H1 (cell line): Measurements from ENCODE around the gene ING1. TPM values are rescaled to one million over a fixed set of nuclear protein-coding genes. Genes with fewer than 3 reads are reported as not detected.

Experiments used
- CTCF ChIA-PET: fragments of 300-600 bp; sonication (Branson Sonifier 250); formaldehyde crosslinking; loops from one replicate; lab custom pipeline; 2021; ENCODE audit not compliant: partially characterized antibody; lab: Charles Lee
- POLR2A ChIA-PET: fragments of 300-600 bp; sonication (Branson Sonifier 250); formaldehyde crosslinking; loops from one replicate; lab custom pipeline; 2021; ENCODE audit warnings: inconsistent platforms; ENCODE audit not compliant: partially characterized antibody; lab: Charles Lee
- DNase-seq, 2 experiments: peaks; one replicate each; pipeline versions ENCODE4 v3.0.0 to v3.0.0-alpha.2; 2010 to 2022; ENCODE audit warnings: low spot score in 2 of 2, low read depth in 1 of 2, mixed read lengths in 1 of 2
- FAIRE-seq: peaks from 2 replicates; lab custom pipeline; 2011; peaks lifted over from hg19 to GRCh38; lab: Jason Lieb, UNC
- H2AFZ ChIP-seq: 2 replicates; pipeline ENCODE4 v1.8.1; 2012; ENCODE audit warnings: low read length, inconsistent platforms
- H2AK5ac ChIP-seq: 2 replicates; pipeline ENCODE4 v1.6.1; 2013; ENCODE audit warnings: low read depth, low read length
- H2BK120ac ChIP-seq: replicated peaks from 2 replicates; pipeline ENCODE3; 2013; ENCODE audit warnings: low read depth, low read length, inconsistent platforms
- H2BK12ac ChIP-seq: 2 replicates; pipeline ENCODE4 v1.6.1; 2013; ENCODE audit warnings: low read depth, low read length
- H2BK15ac ChIP-seq: 2 replicates; pipeline ENCODE4 v1.6.1; 2013; ENCODE audit warnings: low read length
- H2BK20ac ChIP-seq: 2 replicates; pipeline ENCODE4 v1.6.1; 2013; ENCODE audit warnings: low read length
- H2BK5ac ChIP-seq: 2 replicates; pipeline ENCODE4 v1.6.1; 2013; ENCODE audit warnings: low read depth, low read length
- H3K14ac ChIP-seq: 2 replicates; pipeline ENCODE4 v1.6.1; 2013; ENCODE audit warnings: inconsistent platforms; ENCODE audit not compliant: insufficient read length
- H3K18ac ChIP-seq: 2 replicates; pipeline ENCODE4 v1.6.1; 2013; ENCODE audit warnings: low read length; ENCODE audit errors: extremely low read depth
- H3K23ac ChIP-seq: 2 replicates; pipeline ENCODE4 v1.6.1; 2013; ENCODE audit warnings: inconsistent platforms; ENCODE audit not compliant: insufficient read length
- H3K23me2 ChIP-seq: 2 replicates; pipeline ENCODE4 v1.6.1; 2013; ENCODE audit warnings: low read depth, low read length
- H3K27ac ChIP-seq: 2 replicates; pipeline ENCODE4 v1.6.1; 2011; ENCODE audit warnings: low read depth, low read length, inconsistent platforms
- H3K27me3 ChIP-seq, 4 experiments: replicated peaks in 1 of 4; 1 replicate in 1 of 4; 2 replicates in 3 of 4; pipeline versions ENCODE4 v1.6.1 to v1.8.1; 2011 to 2013; ENCODE audit warnings: low read length in 3 of 4, mild to moderate bottlenecking in 3 of 4, inconsistent platforms in 2 of 4, mixed read lengths in 2 of 4, moderate library complexity in 1 of 4; ENCODE audit not compliant: control insufficient read depth in 3 of 4, insufficient read depth in 3 of 4; ENCODE audit errors: extremely low read depth in 1 of 4
- H3K36me3 ChIP-seq, 4 experiments: 2 replicates each; pipeline versions ENCODE4 v1.6.1 to v1.8.1; 2011 to 2013; ENCODE audit warnings: mild to moderate bottlenecking in 4 of 4, low read length in 3 of 4, moderate library complexity in 2 of 4, control low read depth in 1 of 4, inconsistent platforms in 1 of 4; ENCODE audit not compliant: insufficient read depth in 4 of 4, control insufficient read depth in 2 of 4
- H3K4ac ChIP-seq: replicated peaks from 2 replicates; pipeline ENCODE3; 2013; ENCODE audit warnings: low read length, low read depth, mixed read lengths, inconsistent platforms; ENCODE audit not compliant: insufficient read length
- H3K4me1 ChIP-seq, 4 experiments: replicated peaks in 1 of 4; 1 replicate in 1 of 4; 2 replicates in 3 of 4; pipeline versions ENCODE4 v1.6.1 to v1.8.1; 2011 to 2013; ENCODE audit warnings: low read length in 3 of 4, inconsistent platforms in 2 of 4, mixed read lengths in 1 of 4; ENCODE audit not compliant: insufficient read depth in 4 of 4, control insufficient read depth in 3 of 4
- H3K4me2 ChIP-seq, 2 experiments: 2 replicates each; pipeline versions ENCODE4 v1.6.1 to v1.8.1; 2011 to 2013; ENCODE audit warnings: low read depth in 2 of 2, low read length in 2 of 2, control low read depth in 1 of 2, inconsistent platforms in 1 of 2, mild to moderate bottlenecking in 1 of 2; ENCODE audit not compliant: insufficient read depth in 1 of 2
- H3K4me3 ChIP-seq, 4 experiments: fragments of 200-600, 300-600 bp in 1 of 4; sonication (generic), shearing (Covaris generic), sonication (Bioruptor Twin) in 1 of 4; 2 replicates each; pipeline versions ENCODE4 v1.5.1 to v1.8.1; 2011 to 2016; ENCODE audit warnings: low read length in 4 of 4, low read depth in 3 of 4, control low read depth in 2 of 4, inconsistent platforms in 2 of 4, mild to moderate bottlenecking in 2 of 4, mixed read lengths in 1 of 4, moderate library complexity in 1 of 4; ENCODE audit not compliant: insufficient read depth in 2 of 4; ENCODE audit errors: extremely low read depth in 1 of 4
- H3K56ac ChIP-seq: replicated peaks from 2 replicates; pipeline ENCODE3; 2013; ENCODE audit warnings: low read depth, mild to moderate bottlenecking, mixed read lengths, low read length, inconsistent platforms; ENCODE audit not compliant: insufficient read length
- H3K79me1 ChIP-seq: 2 replicates; pipeline ENCODE4 v1.6.1; 2013; ENCODE audit warnings: low read depth, low read length, control low read depth
- H3K79me2 ChIP-seq, 2 experiments: 2 replicates each; pipeline versions ENCODE4 v1.6.1 to v1.8.1; 2012 to 2013; ENCODE audit warnings: low read length in 2 of 2, mild to moderate bottlenecking in 2 of 2, inconsistent platforms in 1 of 2; ENCODE audit not compliant: insufficient read depth in 2 of 2, control insufficient read depth in 1 of 2
- H3K9ac ChIP-seq, 4 experiments: replicated peaks in 1 of 4; 1 replicate in 1 of 4; 2 replicates in 3 of 4; pipeline versions ENCODE4 v1.6.1 to v1.8.1; 2011 to 2013; ENCODE audit warnings: low read depth in 3 of 4, low read length in 3 of 4, control low read depth in 2 of 4, mild to moderate bottlenecking in 2 of 4, moderate library complexity in 2 of 4, inconsistent platforms in 1 of 4; ENCODE audit errors: extremely low read depth in 1 of 4
- H3K9me3 ChIP-seq, 2 experiments: 2 replicates each; pipeline versions ENCODE4 v1.6.1 to v1.8.1; 2012 to 2013; ENCODE audit warnings: mild to moderate bottlenecking in 2 of 2, moderate library complexity in 2 of 2, control low read depth in 1 of 2, inconsistent platforms in 1 of 2, low read depth in 1 of 2, low read length in 1 of 2, mixed read lengths in 1 of 2; ENCODE audit not compliant: insufficient read depth in 2 of 2
- H4K20me1 ChIP-seq, 2 experiments: replicated peaks in 1 of 2; 2 replicates each; pipeline versions ENCODE3 to v1.8.1; 2011 to 2013; ENCODE audit warnings: inconsistent platforms in 2 of 2, low read length in 2 of 2, mild to moderate bottlenecking in 1 of 2; ENCODE audit not compliant: insufficient read depth in 2 of 2, control insufficient read depth in 1 of 2
- H4K5ac ChIP-seq: 2 replicates; pipeline ENCODE4 v1.6.1; 2013; ENCODE audit warnings: low read length, low read depth, mixed read lengths, inconsistent platforms; ENCODE audit not compliant: insufficient read length
- H4K8ac ChIP-seq: 2 replicates; pipeline ENCODE4 v1.8.0; 2013; ENCODE audit warnings: mild to moderate bottlenecking, moderate library complexity, low read length, inconsistent platforms; ENCODE audit not compliant: insufficient read depth; ENCODE audit errors: extremely low read depth
- H4K91ac ChIP-seq: replicated peaks from 2 replicates; pipeline ENCODE3; 2013; ENCODE audit warnings: low read length, mixed read lengths, inconsistent platforms; ENCODE audit not compliant: insufficient read length
- EP300 ChIP-seq, 2 experiments: IDR thresholded peaks; 1 replicate in 1 of 2; 2 replicates in 1 of 2; pipeline ENCODE4 v1.6.1; 2011 to 2012; ENCODE audit warnings: low read depth in 2 of 2, low read length in 2 of 2, mild to moderate bottlenecking in 2 of 2, borderline replicate concordance in 1 of 2, inconsistent platforms in 1 of 2, moderate library complexity in 1 of 2
- GABPA ChIP-seq: IDR thresholded peaks from 2 replicates; pipeline ENCODE4 v1.6.1; 2011; ENCODE audit warnings: mild to moderate bottlenecking, low read length, moderate library complexity, borderline replicate concordance; ENCODE audit not compliant: insufficient read depth
- HDAC6 ChIP-seq: IDR thresholded peaks from one replicate; pipeline ENCODE4 v1.7.1; 2012; ENCODE audit warnings: low read depth, mild to moderate bottlenecking, inconsistent platforms, low read length, moderate library complexity
- MAX ChIP-seq: IDR thresholded peaks from 2 replicates; pipeline ENCODE4 v1.6.1; 2012; ENCODE audit warnings: inconsistent platforms
- POLR2A ChIP-seq, 2 experiments: IDR thresholded peaks; 1 replicate in 1 of 2; 2 replicates in 1 of 2; pipeline ENCODE4 v1.6.1; 2011; ENCODE audit warnings: low read depth in 2 of 2, low read length in 2 of 2, mild to moderate bottlenecking in 2 of 2; ENCODE audit errors: control extremely low read depth in 1 of 2
- RNF2 ChIP-seq: fragments of 200-900, 300-1000 bp; sonication (generic); IDR thresholded peaks from 2 replicates; pipeline ENCODE4 v1.7.1; 2016; ENCODE audit warnings: borderline replicate concordance, low read depth, mild to moderate bottlenecking, antibody characterized with exemption, low read length; ENCODE audit not compliant: poor library complexity, severe bottlenecking; ENCODE audit errors: missing control alignments
- RXRA ChIP-seq: IDR thresholded peaks from 2 replicates; pipeline ENCODE4 v1.6.1; 2011; ENCODE audit warnings: low read depth, mild to moderate bottlenecking, low read length, moderate library complexity; ENCODE audit not compliant: insufficient read depth
- SAP30 ChIP-seq: fragments of 300-600 bp; sonication (generic); IDR thresholded peaks from 2 replicates; pipeline ENCODE4 v1.7.1; 2012; ENCODE audit warnings: low read length, moderate library complexity, mild to moderate bottlenecking, inconsistent platforms; ENCODE audit not compliant: insufficient read depth, insufficient replicate concordance
- SIRT6 ChIP-seq: IDR thresholded peaks from one replicate; pipeline ENCODE4 v1.7.1; 2012; ENCODE audit warnings: low read length, inconsistent platforms
- SP4 ChIP-seq: IDR thresholded peaks from 2 replicates; pipeline ENCODE4 v1.6.1; 2012; ENCODE audit warnings: low read length, inconsistent platforms
- SUZ12 ChIP-seq: fragments of 200-600 bp; sonication (generic); IDR thresholded peaks from 2 replicates; pipeline ENCODE4 v1.6.1; 2012; ENCODE audit warnings: mild to moderate bottlenecking, inconsistent platforms, low read length, moderate library complexity, mixed read lengths
- TAF1 ChIP-seq: IDR thresholded peaks from 2 replicates; pipeline ENCODE4 v1.6.1; 2011; ENCODE audit warnings: mild to moderate bottlenecking, low read depth, low read length
- WGBS, 2 experiments: shearing (Covaris generic) in 1 of 2; methylation state at CpG; one replicate each; pipeline versions ENCODE4 v1.1.6 to v1.1.7; 2013 to 2015; ENCODE audit warnings: low lambda C conversion rate in 2 of 2, mixed read lengths in 2 of 2, inconsistent platforms in 1 of 2, low coverage in 1 of 2, missing lambda C conversion rate in 1 of 2; ENCODE audit not compliant: insufficient replicate concordance in 2 of 2, insufficient coverage in 1 of 2, insufficient read length in 1 of 2; ENCODE audit errors: extremely low coverage in 1 of 2, missing lambda C conversion rate in 1 of 2; 5-methylcytosine and 5-hydroxymethylcytosine counted together
- polyA plus RNA-seq, 7 experiments: library from polyadenylated mRNA; depleted of rRNA in 3 of 7; stranded (reverse) in 5 of 7; unstranded in 2 of 7; fragments of >200 nt in 5 of 7; fragments of 200-250 nt in 2 of 7; gene quantifications; 1 replicate in 5 of 7; 2 replicates in 1 of 7; 4 replicates in 1 of 7; pipeline versions ENCODE4 v1.2.1 to v1.2.3, GENCODE V29; 2011 to 2013; ENCODE audit warnings: missing spikeins in 2 of 7, mixed read lengths in 2 of 7
- total RNA-seq: library from RNA; stranded (reverse); fragmentation: NEBNext Ultra II Directional; extraction: Animal tissue kit (Norgen Biotek cat#: 25700); gene quantifications from 2 replicates; pipeline ENCODE4 v1.2.1, GENCODE V29; 2021
- TF ChIP-seq, protein P1 (sequence below): IDR thresholded peaks from 2 replicates; pipeline ENCODE4 v1.6.1; 2012; ENCODE audit warnings: inconsistent platforms

Gene ING1
- total and polyA plus RNA-seq, 2 of the 8 experiments (the other 6 are each of a cell fraction or from before 2014, with no cell fraction given) = 22.3 to 26.6 TPM

DNA sequence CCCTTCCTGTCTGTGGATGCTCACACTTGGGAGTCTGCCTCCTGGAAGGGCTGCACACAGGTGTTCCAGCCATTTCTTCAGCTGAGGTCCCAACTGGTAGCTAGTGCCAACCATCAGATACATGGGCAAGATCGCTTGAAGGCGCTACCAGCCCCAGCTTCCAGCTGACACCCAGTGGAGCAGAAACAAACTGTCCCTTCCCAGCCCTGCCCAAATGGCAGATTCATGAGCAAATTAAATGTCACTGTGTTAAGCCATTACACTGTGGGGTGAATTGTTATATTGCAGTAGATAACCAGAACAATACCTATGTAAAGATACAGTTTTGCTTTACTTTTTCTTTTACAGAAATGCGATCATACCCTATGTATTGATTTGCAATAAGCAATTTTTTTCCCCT lies 17.6 kb downstream of the ING1 start:
- no peak overlapping the region for H2BK15ac ChIP-seq
- no peak overlapping the region for H3K56ac ChIP-seq
- ChIA-PET POLR2A (interaction anchor here (0.9 kb wide), 1 partner anchor 18 kb away, joined by 4 read pairs; no protein-coding TSS in a partner anchor), CTCF (no interaction called here)
- H3K18ac ChIP-seq = no peak overlapping the region
- FAIRE-seq (no peak), DNase-seq (no peak)
- no peak overlapping the region for H2AK5ac ChIP-seq
- H3K79me2 ChIP-seq = no peaks in the 10 kb centered on the region
- no peak overlapping the region for H2BK20ac ChIP-seq
- no peak overlapping the region for H3K9ac ChIP-seq
- no peaks in the 10 kb centered on the region for H3K27me3 ChIP-seq
- no peaks in the 10 kb centered on the region for H3K79me1 ChIP-seq
- H4K91ac ChIP-seq = no peak overlapping the region
- no peak overlapping the region for H2BK12ac ChIP-seq
- H3K4ac ChIP-seq = no peak overlapping the region
- H3K4me1 ChIP-seq = no peaks in the 10 kb centered on the region
- H3K36me3 ChIP-seq = no peaks in the 10 kb centered on the region
- H2BK120ac ChIP-seq = no peak overlapping the region
- H3K9me3 ChIP-seq = no peaks in the 10 kb centered on the region
- no peak overlapping the region for H4K8ac ChIP-seq
- no peaks in the 10 kb centered on the region for H3K23me2 ChIP-seq
- H4K5ac ChIP-seq = no peak overlapping the region
- H3K4me3 ChIP-seq = no peak overlapping the region
- WGBS, 2 experiments = 91% methylated on average over 3 of the region's 3 CpGs; no CpG with 5 or more reads in 1 of the 2 experiments
- TF ChIP-seq RNF2 (no peak), SUZ12 (no peak), GABPA (no peak), EP300 (IDR thresholded peaks at IDR 0.05; ENCODE audit: borderline replicate concordance in 1 of 2, low read depth in 2 of 2, low read length in 2 of 2) (no peak), MAX (no peak), SAP30 (no peak), TAF1 (no peak), SIRT6 (no peak), POLR2A (IDR thresholded peaks at IDR 0.05; ENCODE audit: control extremely low read depth in 1 of 2, low read depth in 2 of 2, low read length in 2 of 2) (no peak), RXRA (no peak), SP4 (no peak), HDAC6 (no peak)
- TF ChIP-seq, protein P1, sequence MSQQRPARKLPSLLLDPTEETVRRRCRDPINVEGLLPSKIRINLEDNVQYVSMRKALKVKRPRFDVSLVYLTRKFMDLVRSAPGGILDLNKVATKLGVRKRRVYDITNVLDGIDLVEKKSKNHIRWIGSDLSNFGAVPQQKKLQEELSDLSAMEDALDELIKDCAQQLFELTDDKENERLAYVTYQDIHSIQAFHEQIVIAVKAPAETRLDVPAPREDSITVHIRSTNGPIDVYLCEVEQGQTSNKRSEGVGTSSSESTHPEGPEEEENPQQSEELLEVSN = no peak
- H2AFZ ChIP-seq = no peak overlapping the region
- H3K14ac ChIP-seq = no peak overlapping the region
- no peaks in the 10 kb centered on the region for H4K20me1 ChIP-seq
- no peak overlapping the region for H3K4me2 ChIP-seq
- no peak overlapping the region for H3K27ac ChIP-seq
- no peak overlapping the region for H3K23ac ChIP-seq
- H2BK5ac ChIP-seq = no peak overlapping the region
